ENCODE measurements around the gene EXOC6B. TPM values are rescaled to one million over a fixed set of nuclear protein-coding genes. Genes with fewer than 3 reads are reported as not detected.

EXOC6B gene
- total RNA-seq, 1 donor from 2014 or later, result 35.2 TPM

- no peaks in the 10 kb centered on the region for H3K36me3 ChIP-seq
- H3K4me1 ChIP-seq, result no peaks in the 10 kb centered on the region
- no peaks in the 10 kb centered on the region for H3K9me3 ChIP-seq
- H3K27ac ChIP-seq, result no peak overlapping the region
- intact Hi-C loops (cut with DNase I), result no loop called here
- H3K4me3 ChIP-seq, result no peak overlapping the region
- DNase-seq, result no peak
- ATAC-seq, result no peak
- no peak for TF ChIP-seq CTCF (IDR thresholded peaks at IDR 0.05)
- H3K27me3 ChIP-seq, result no peaks in the 10 kb centered on the region
Measured at GRCh38 chr2:72293620-72294019, 532.2 kb downstream of the EXOC6B start.

GRCh38 chr2:72292433-72292832 lies 533.4 kb downstream of the EXOC6B start:
- no peak overlapping the region for H3K27ac ChIP-seq
- no peaks in the 10 kb centered on the region for H3K27me3 ChIP-seq
- intact Hi-C loops (cut with DNase I), result no loop called here
- H3K36me3 ChIP-seq, result no peaks in the 10 kb centered on the region
- no peak for DNase-seq
- no peak for TF ChIP-seq CTCF (IDR thresholded peaks at IDR 0.05)
- H3K9me3 ChIP-seq, result no peaks in the 10 kb centered on the region
- ATAC-seq, result no peak
- H3K4me1 ChIP-seq, result no peaks in the 10 kb centered on the region
- H3K4me3 ChIP-seq, result no peak overlapping the region

- no peak overlapping the region for H3K4me3 ChIP-seq
- no peaks in the 10 kb centered on the region for H3K4me1 ChIP-seq
- no peak for ATAC-seq
- intact Hi-C loops (cut with DNase I), result no loop called here
- no peaks in the 10 kb centered on the region for H3K27me3 ChIP-seq
- no peak for DNase-seq
- no peaks in the 10 kb centered on the region for H3K36me3 ChIP-seq
- H3K27ac ChIP-seq, result no peak overlapping the region
- H3K9me3 ChIP-seq, result no peaks in the 10 kb centered on the region
- TF ChIP-seq CTCF (IDR thresholded peaks at IDR 0.05), result no peak
Measured at GRCh38 chr2:72291059-72291458, 534.8 kb downstream of the EXOC6B start.

- Histone ChIP-seq H3K27ac (no peak overlapping the region), H3K27me3 (no peaks in the 10 kb centered on the region), H3K4me1 (no peaks in the 10 kb centered on the region), H3K9me3 (no peaks in the 10 kb centered on the region), H3K36me3 (no peaks in the 10 kb centered on the region), H3K4me3 (no peak overlapping the region)
- ATAC-seq, result no peak
- intact Hi-C loops (cut with DNase I), result no loop called here
- no peak for TF ChIP-seq CTCF (IDR thresholded peaks at IDR 0.05)
- no peak for DNase-seq
Measured at GRCh38 chr2:72289736-72290135, 536.1 kb downstream of the EXOC6B start.

- TF ChIP-seq CTCF (IDR thresholded peaks at IDR 0.05), result no peak
Measured at GRCh38 chr2:72289283-72289682, 536.5 kb downstream of the EXOC6B start.

GRCh38 chr2:72278046-72278445 lies 547.8 kb downstream of the EXOC6B start:
- no peak overlapping the region for H3K4me3 ChIP-seq
- peaks cover 4% of the 10 kb centered on the region for H3K4me1 ChIP-seq
- H3K27ac ChIP-seq, result no peak overlapping the region
- H3K9me3 ChIP-seq, result no peaks in the 10 kb centered on the region
- intact Hi-C loops (cut with DNase I), result no loop called here
- no peak for TF ChIP-seq CTCF (IDR thresholded peaks at IDR 0.05)
- no peaks in the 10 kb centered on the region for H3K27me3 ChIP-seq
- ATAC-seq, result no peak
- DNase-seq, result no peak
- H3K36me3 ChIP-seq, result no peaks in the 10 kb centered on the region

More at GRCh38 chr2:72289283-72289682, 536.5 kb downstream of the EXOC6B start:
- no peak overlapping the region for H3K4me3 ChIP-seq
- no peaks in the 10 kb centered on the region for H3K9me3 ChIP-seq
- no peaks in the 10 kb centered on the region for H3K27me3 ChIP-seq
- no peaks in the 10 kb centered on the region for H3K4me1 ChIP-seq
- no peak overlapping the region for H3K27ac ChIP-seq
- DNase-seq (no peak), ATAC-seq (no peak)
- intact Hi-C loops (cut with DNase I), result no loop called here
- no peaks in the 10 kb centered on the region for H3K36me3 ChIP-seq

All from upper lobe of right lung (tissue), 1 donor.